Esophagus muscularis mucosa (tissue), 3 donors: ENCODE data around the gene ST3GAL5.

Experiments used
- POLR2A ChIP-seq: fragments of 450-650 bp; IDR thresholded peaks from one replicate; pipeline ENCODE4 v1.6.1; 2017; ENCODE audit warnings: antibody characterized with exemption, moderate library complexity, mild to moderate bottlenecking, low read depth
- TF ChIP-seq, protein P1 (sequence below), 3 experiments: fragments of 200-600 bp in 2 of 3; fragments of 450-650 bp in 1 of 3; sonication (generic) in 2 of 3; IDR thresholded peaks; one replicate each; pipeline ENCODE4 v1.5.1; 2017 to 2019; ENCODE audit warnings: antibody characterized with exemption in 3 of 3, mild to moderate bottlenecking in 2 of 3, moderate library complexity in 1 of 3

DNA sequence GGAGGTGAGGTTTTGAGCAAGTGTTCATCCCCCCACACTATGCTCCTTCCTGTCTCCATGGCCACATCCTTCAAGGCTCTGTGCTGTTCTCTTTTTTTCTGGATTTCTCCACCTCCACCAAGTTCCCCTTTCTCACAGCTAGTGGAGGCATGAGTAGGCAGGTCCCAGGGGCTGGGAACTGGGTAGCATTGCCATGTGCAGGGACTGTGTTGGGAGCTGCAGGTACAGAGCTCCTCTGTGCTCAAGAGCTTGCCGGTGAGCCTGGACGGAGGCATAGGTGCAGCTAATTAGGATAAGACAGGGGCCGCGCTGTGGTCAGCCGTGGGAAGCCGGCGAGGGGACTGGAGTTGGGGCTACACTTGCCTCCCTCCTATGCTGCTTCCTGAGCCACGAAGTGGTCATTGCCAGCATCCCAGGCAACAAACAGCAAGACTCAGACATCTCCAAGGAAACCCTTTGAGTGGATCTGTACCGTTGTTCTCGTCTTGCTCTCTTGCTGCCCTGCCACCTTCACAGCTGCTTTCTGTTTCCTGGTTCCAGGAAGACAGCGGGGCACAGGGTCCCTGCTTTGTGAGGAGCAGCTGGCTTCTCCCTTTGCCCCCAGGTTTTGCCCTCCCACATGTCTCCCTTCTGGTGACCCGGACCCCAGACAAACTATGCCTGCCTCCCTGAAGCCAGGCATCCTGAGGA, 98.1 kb downstream of the ST3GAL5 start:
- TF ChIP-seq, protein P1, sequence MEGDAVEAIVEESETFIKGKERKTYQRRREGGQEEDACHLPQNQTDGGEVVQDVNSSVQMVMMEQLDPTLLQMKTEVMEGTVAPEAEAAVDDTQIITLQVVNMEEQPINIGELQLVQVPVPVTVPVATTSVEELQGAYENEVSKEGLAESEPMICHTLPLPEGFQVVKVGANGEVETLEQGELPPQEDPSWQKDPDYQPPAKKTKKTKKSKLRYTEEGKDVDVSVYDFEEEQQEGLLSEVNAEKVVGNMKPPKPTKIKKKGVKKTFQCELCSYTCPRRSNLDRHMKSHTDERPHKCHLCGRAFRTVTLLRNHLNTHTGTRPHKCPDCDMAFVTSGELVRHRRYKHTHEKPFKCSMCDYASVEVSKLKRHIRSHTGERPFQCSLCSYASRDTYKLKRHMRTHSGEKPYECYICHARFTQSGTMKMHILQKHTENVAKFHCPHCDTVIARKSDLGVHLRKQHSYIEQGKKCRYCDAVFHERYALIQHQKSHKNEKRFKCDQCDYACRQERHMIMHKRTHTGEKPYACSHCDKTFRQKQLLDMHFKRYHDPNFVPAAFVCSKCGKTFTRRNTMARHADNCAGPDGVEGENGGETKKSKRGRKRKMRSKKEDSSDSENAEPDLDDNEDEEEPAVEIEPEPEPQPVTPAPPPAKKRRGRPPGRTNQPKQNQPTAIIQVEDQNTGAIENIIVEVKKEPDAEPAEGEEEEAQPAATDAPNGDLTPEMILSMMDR (IDR thresholded peaks at IDR 0.05) = no peak
- TF ChIP-seq POLR2A = no peak
